ENCODE data around the gene JDP2.

JDP2 gene

DNA sequence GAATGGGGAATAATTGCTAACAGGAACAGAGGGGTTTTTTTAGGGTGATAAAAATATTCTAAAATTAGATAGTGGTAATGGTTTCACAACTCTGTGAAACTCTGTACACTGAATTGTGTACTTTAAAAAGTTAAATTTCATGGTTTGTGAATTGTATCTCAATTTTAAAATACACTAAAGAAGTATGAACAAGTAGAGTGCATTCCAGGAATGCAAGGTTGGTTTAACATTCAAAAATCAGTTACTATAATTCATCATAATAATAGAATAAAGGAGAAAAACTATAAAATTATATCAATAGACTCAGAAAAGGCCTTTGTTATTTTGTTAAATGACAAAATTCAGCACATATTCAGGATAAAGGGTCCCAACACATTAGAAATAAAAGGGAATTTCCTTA, 83.4 kb downstream of the JDP2 start:
- no peak overlapping the region for H3K4me3 ChIP-seq (ENCODE audit: low read length)
- TF ChIP-seq, protein P1, sequence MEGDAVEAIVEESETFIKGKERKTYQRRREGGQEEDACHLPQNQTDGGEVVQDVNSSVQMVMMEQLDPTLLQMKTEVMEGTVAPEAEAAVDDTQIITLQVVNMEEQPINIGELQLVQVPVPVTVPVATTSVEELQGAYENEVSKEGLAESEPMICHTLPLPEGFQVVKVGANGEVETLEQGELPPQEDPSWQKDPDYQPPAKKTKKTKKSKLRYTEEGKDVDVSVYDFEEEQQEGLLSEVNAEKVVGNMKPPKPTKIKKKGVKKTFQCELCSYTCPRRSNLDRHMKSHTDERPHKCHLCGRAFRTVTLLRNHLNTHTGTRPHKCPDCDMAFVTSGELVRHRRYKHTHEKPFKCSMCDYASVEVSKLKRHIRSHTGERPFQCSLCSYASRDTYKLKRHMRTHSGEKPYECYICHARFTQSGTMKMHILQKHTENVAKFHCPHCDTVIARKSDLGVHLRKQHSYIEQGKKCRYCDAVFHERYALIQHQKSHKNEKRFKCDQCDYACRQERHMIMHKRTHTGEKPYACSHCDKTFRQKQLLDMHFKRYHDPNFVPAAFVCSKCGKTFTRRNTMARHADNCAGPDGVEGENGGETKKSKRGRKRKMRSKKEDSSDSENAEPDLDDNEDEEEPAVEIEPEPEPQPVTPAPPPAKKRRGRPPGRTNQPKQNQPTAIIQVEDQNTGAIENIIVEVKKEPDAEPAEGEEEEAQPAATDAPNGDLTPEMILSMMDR (conservative IDR thresholded peaks at IDR 0.05; ENCODE audit: low read depth, low read length) = no peak
- DNase-seq (ENCODE audit: low read depth) = no peak

DNA sequence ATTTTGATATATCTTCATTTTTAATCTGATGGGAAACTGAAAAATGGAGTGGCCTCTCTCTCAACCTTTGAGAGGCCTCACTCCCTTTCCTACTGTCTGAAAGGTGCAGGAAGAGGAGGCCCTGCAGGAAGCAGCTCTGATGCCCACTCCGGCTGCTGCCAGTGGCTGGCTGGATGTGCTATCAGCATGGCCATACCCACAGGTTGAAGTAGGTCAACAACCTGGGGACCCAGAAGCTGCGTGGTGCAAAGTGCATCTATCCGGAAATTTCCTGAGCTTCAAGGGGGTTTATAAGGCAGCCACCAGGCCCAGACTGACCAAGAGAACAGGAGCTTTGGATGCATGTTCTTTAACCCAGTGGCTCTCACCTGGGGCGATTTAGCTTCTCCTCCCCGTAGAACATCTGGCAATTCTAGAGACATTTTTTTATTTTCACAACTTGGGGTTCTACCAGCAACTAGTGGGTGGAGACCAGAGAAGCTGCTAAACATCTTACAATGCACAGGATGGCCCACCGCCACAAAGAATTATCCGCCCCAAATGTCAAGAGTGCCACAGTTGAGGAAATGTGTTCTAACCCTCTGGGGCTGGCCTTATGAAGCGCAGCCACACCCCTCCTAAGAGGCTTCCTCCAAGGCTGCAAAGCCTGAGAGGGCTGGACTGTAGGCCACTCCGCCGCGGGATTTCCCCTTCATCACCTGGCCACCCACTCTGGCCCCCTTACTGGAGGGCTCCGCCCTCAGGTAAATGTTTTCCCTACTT, 86.3 kb downstream of the JDP2 start:
- no peak overlapping the region for H3K4me3 ChIP-seq (ENCODE audit: low read length)
- DNase-seq (ENCODE audit: low read depth) = no peak
- TF ChIP-seq, protein P1 (conservative IDR thresholded peaks at IDR 0.05; ENCODE audit: low read depth, low read length) = no peak

GRCh38 chr14:75514673-75515628, 87.1 kb downstream of the JDP2 start:
- DNase-seq (ENCODE audit: low read depth) = no peak
- TF ChIP-seq, protein P1 (conservative IDR thresholded peaks at IDR 0.05; ENCODE audit: low read depth, low read length) = no peak

GRCh38 chr14:75515629-75515996, 87.8 kb downstream of the JDP2 start:
- no peak overlapping the region for H3K4me3 ChIP-seq (ENCODE audit: low read length)
- no peak for DNase-seq (ENCODE audit: low read depth)
- TF ChIP-seq, protein P1 (conservative IDR thresholded peaks at IDR 0.05; ENCODE audit: low read depth, low read length) = no peak

More at GRCh38 chr14:75514673-75515628, 87.1 kb downstream of the JDP2 start:
- H3K4me3 ChIP-seq (ENCODE audit: low read length) = no peak overlapping the region

DNA sequence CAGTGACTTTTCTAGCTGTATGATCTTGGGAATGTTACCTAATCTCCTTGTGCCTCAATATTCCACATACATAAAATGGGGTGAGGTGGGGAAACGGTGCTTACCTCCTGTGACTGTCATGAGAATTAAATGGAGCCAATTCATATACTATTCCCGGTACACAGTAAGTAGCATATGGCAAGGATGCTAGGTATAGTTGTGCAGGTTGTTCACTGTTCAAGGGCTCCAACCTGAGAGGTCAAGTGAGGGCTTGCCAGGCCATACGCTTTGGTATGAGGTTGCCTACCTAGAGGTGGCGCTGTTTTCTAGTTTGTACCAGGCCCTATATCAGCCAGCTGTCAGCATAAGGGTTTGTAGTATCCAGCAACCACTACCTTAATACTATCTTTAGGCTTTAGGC, 90.8 kb downstream of the JDP2 start:
- TF ChIP-seq, protein P1 (conservative IDR thresholded peaks at IDR 0.05; ENCODE audit: low read depth, low read length) = peak; percentile 46
- H3K4me3 ChIP-seq (ENCODE audit: low read length) = no peak overlapping the region
- no peak for DNase-seq (ENCODE audit: low read depth)

DNA sequence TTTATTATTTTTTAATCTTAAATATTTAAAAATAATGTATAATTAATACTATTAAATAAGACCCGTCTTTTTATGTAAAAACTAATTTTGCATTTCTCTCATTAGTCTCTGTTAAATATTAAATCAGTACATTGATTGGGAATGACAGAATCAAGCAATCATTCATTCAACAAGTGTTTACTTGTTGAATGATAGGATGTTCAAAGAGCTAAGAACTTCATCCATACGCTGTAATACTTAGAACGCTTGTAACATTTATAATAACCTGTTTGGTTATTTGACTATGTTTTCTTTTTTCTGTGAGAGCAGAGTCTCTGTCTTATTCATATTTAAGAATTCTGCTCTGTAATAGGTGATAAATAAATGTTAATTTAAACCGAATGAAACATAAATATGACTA, 91.6 kb downstream of the JDP2 start:
- no peak overlapping the region for H3K4me3 ChIP-seq (ENCODE audit: low read length)
- TF ChIP-seq, protein P1 (conservative IDR thresholded peaks at IDR 0.05; ENCODE audit: low read depth, low read length) = no peak
- no peak for DNase-seq (ENCODE audit: low read depth)

Measured in retinal pigment epithelial cell (primary cell).